Stomach (tissue), 9 donors: ENCODE results near the gene FBXL7. TPM values are rescaled to one million over a fixed set of nuclear protein-coding genes. Genes with fewer than 3 reads are reported as not detected.

Source experiments
- DNase-seq, 2 donors: peaks; one replicate each; pipeline versions ENCODE4 v3.0.0 to v3.0.0-alpha.2; 2013 to 2019
- H3K27ac ChIP-seq, 5 donors: fragments of 200-600 bp in 4 of 5; sonication (generic) in 4 of 5; one replicate each; pipeline ENCODE4 v1.5.1; 2013 to 2019; ENCODE audit warnings: mild to moderate bottlenecking in 1 of 5, moderate library complexity in 1 of 5
- H3K27me3 ChIP-seq, 3 donors: fragments of 200-600 bp; sonication (generic); one replicate each; pipeline ENCODE4 v1.5.1; 2017 to 2019; ENCODE audit warnings: mixed run types in 1 of 3
- H3K36me3 ChIP-seq, 4 donors: fragments of 200-600 bp; sonication (generic); 1 replicate in 3 of 4; 2 replicates in 1 of 4; pipeline ENCODE4 v1.5.1; 2016 to 2019
- H3K4me1 ChIP-seq, 4 donors: fragments of 200-600 bp; sonication (generic); one replicate each; pipeline ENCODE4 v1.5.1; 2016 to 2019
- H3K4me3 ChIP-seq, 4 donors: fragments of 200-600 bp; sonication (generic) in 3 of 4; one replicate each; pipeline ENCODE4 v1.5.1; 2016 to 2019; ENCODE audit warnings: mild to moderate bottlenecking in 1 of 4
- H3K9me3 ChIP-seq, 4 donors: fragments of 200-600 bp; sonication (generic); one replicate each; pipeline ENCODE4 v1.5.1; 2016 to 2019
- EP300 ChIP-seq: sonication (generic); formaldehyde crosslinking; IDR thresholded peaks from one replicate; pipeline ENCODE4 v1.6.1; 2017; ENCODE audit warnings: antibody characterized with exemption
- POLR2A ChIP-seq, 4 donors: fragments of 450-650 bp; IDR thresholded peaks; one replicate each; pipeline ENCODE4 v1.6.1; 2016; ENCODE audit warnings: antibody characterized with exemption in 4 of 4, control low read depth in 2 of 4, mild to moderate bottlenecking in 1 of 4, moderate library complexity in 1 of 4
- POLR2AphosphoS5 ChIP-seq, 3 donors: sonication (generic); formaldehyde crosslinking; IDR thresholded peaks; one replicate each; pipeline ENCODE4 v1.6.1; 2016; ENCODE audit warnings: antibody characterized with exemption in 3 of 3
- WGBS, 5 donors: extraction: QIAGEN DNeasy Blood & Tissue Kit in 3 of 5; methylation state at CpG; one replicate each; pipeline versions ENCODE4 v1.1.5 to v1.1.7; 2013 to 2018; 5-methylcytosine and 5-hydroxymethylcytosine counted together
- intact Hi-C: fragments of 100-400 bp; cut with DNase I; formaldehyde crosslinking; loops from one replicate; pipeline ENCODE4 v1.15.1; 2023; ENCODE audit warnings: low total_unique reads
- polyA plus RNA-seq, 3 donors: library from polyadenylated mRNA; stranded (reverse); fragments of 200-250 nt; gene quantifications; one replicate each; pipeline ENCODE4 v1.2.3, GENCODE V29; 2013
- total RNA-seq, 5 donors: library from RNA; depleted of rRNA; stranded (reverse); fragments of >200 nt; gene quantifications; one replicate each; pipeline versions ENCODE4 v1.1.0 to v1.2.3, GENCODE V29; 2014 to 2016
- TF ChIP-seq, protein P1 (sequence below), 7 experiments: fragments of 450-650 bp in 4 of 7; fragments of 200-600 bp in 3 of 7; sonication (generic) in 3 of 7; IDR thresholded peaks; one replicate each; pipeline ENCODE4 v1.5.1; 2016 to 2019; ENCODE audit warnings: antibody characterized with exemption in 7 of 7, control low read depth in 2 of 7, mild to moderate bottlenecking in 1 of 7
- donor health status: healthy with polysubstance abuse.
- donor health status: Bipolar disorder and iron deficiency.
- donor health status: healthy.

FBXL7 gene
- total and polyA plus RNA-seq, 8 donors, result 3.6 to 17.1 (median 6.8) TPM

DNA sequence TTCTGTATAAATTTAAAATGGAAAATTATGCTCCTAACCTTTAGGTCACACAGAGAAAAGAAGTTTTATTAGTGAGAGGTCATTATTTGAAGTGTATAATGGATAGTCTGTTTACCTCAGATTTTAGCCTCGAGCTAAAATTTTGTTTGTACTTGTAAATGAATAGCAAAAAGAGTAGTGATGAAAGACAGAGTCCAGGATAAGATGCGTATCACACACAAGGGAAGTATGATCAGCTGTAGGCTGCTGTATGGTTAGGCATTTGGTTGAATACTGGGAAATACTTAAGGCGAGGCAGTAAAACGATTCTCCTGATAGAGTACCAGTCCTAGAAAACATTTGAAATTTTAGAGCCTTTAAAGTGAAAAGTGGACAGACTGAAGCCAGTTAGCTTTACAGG, 92.7 kb downstream of the FBXL7 start:
- no peaks in the 10 kb centered on the region for H3K27me3 ChIP-seq
- TF ChIP-seq, protein P1, sequence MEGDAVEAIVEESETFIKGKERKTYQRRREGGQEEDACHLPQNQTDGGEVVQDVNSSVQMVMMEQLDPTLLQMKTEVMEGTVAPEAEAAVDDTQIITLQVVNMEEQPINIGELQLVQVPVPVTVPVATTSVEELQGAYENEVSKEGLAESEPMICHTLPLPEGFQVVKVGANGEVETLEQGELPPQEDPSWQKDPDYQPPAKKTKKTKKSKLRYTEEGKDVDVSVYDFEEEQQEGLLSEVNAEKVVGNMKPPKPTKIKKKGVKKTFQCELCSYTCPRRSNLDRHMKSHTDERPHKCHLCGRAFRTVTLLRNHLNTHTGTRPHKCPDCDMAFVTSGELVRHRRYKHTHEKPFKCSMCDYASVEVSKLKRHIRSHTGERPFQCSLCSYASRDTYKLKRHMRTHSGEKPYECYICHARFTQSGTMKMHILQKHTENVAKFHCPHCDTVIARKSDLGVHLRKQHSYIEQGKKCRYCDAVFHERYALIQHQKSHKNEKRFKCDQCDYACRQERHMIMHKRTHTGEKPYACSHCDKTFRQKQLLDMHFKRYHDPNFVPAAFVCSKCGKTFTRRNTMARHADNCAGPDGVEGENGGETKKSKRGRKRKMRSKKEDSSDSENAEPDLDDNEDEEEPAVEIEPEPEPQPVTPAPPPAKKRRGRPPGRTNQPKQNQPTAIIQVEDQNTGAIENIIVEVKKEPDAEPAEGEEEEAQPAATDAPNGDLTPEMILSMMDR (IDR thresholded peaks at IDR 0.05), result no peak
- TF ChIP-seq POLR2AphosphoS5 (IDR thresholded peaks at IDR 0.05) (no peak), POLR2A (IDR thresholded peaks at IDR 0.05) (no peak), EP300 (no peak)
- no peaks in the 10 kb centered on the region for H3K9me3 ChIP-seq
- H3K36me3 ChIP-seq, result no peaks in the 10 kb centered on the region
- H3K4me1 ChIP-seq, result no peaks in the 10 kb centered on the region
- intact Hi-C loops, result no loop called here
- H3K27ac ChIP-seq, result no peak overlapping the region
- H3K4me3 ChIP-seq, result no peak overlapping the region
- WGBS, 5 donors, result 43 to 55% (median 48%) methylated on average over 4 of the region's 4 CpGs
- DNase-seq, result no peak

DNA sequence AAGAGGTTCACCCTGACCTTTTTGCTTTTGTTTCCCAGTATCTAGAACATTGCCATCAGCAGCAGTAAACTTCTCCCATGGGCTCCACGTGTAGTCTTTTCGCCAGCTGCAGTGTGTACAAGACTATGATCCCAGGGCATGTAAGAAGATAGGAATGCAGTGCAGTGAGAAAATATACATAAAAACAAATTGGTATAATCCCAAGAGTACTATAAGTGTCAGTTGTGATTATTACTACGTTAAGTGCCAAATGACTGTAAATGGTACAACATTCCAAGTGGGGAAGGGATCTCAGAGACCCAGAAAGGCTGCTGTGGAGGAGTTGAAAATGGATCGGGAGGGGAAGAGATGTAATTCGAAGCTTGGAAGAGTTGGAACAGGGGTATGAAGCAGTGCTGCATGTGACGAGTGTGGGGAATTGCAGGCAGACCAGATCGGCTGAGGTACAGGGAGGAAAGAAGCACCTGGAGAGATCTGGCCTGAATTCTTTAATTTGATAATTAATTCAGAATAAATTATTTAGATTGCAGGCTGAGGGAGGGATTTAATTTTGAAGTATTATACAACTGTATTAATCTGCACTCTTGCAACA, 95.1 kb downstream of the FBXL7 start:
- H3K9me3 ChIP-seq, result no peaks in the 10 kb centered on the region
- WGBS, 5 donors, result 66 to 77% (median 74%) methylated on average over 7 of the region's 7 CpGs
- no peak overlapping the region for H3K27ac ChIP-seq
- intact Hi-C loops, result no loop called here
- H3K27me3 ChIP-seq, result no peaks in the 10 kb centered on the region
- H3K4me3 ChIP-seq, result no peak overlapping the region
- DNase-seq, result peak in 1 of 2 donors; percentile 31
- no peaks in the 10 kb centered on the region for H3K36me3 ChIP-seq
- H3K4me1 ChIP-seq, result peaks cover 0 to 4% (median 0%) of the 10 kb centered on the region in 4 donors
- TF ChIP-seq POLR2AphosphoS5 (IDR thresholded peaks at IDR 0.05) (no peak), POLR2A (IDR thresholded peaks at IDR 0.05) (no peak)

DNA sequence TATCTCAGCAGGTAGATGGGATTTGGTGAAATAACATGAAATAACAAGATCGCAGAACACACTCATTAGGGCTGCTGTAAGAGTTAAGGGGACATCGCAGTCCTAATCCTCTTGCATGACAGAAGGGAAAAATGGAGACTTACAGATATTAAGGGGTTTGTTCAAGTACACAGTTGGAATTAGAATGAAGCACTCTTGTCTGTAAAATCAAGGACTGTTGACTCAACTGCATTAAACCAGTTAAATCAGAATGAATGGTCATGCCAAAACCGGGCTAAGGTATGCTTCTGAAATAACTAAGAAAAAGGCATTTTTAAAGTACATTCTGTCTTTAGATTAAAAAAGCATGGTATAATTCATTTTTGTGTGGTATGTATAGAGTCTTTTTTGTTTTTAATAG, 95.9 kb downstream of the FBXL7 start:
- Histone ChIP-seq H3K9me3 (no peaks in the 10 kb centered on the region), H3K27ac (no peak overlapping the region), H3K4me1 (peaks cover 0 to 4% (median 0%) of the 10 kb centered on the region in 4 donors), H3K27me3 (no peaks in the 10 kb centered on the region), H3K36me3 (no peaks in the 10 kb centered on the region), H3K4me3 (no peak overlapping the region)
- DNase-seq, result no peak
- 59 to 91% (median 79%) methylated on average over 3 of the region's 3 CpGs for WGBS, 5 donors
- intact Hi-C loops, result no loop called here
- TF ChIP-seq POLR2AphosphoS5 (IDR thresholded peaks at IDR 0.05) (no peak), EP300 (no peak), POLR2A (IDR thresholded peaks at IDR 0.05) (no peak)
- TF ChIP-seq, protein P1 (IDR thresholded peaks at IDR 0.05), result no peak

DNA sequence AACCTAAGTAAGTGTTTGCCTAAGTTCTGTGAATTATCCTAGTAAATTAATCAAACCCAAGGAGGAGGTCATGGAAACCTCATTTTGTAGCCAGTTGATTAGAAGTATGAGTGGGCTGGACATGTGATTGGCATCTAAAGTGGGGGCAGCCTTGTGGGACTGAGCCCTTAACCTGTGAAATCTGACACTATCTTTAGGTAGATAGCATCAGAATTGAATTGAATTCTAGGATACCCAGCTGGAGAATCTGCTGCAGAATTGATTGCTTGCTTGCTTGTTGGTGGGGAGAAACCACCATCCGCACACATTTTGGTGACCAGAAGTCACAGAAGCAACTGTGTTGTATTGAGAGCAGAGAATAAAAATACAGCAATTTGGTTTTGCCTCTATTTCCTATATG, 97.0 kb downstream of the FBXL7 start:
- Histone ChIP-seq H3K36me3 (no peaks in the 10 kb centered on the region), H3K27me3 (no peaks in the 10 kb centered on the region), H3K9me3 (no peaks in the 10 kb centered on the region), H3K27ac (no peak overlapping the region), H3K4me3 (no peak overlapping the region), H3K4me1 (peaks cover 0 to 4% (median 0%) of the 10 kb centered on the region in 4 donors)
- no peak for DNase-seq
- intact Hi-C loops, result no loop called here
- TF ChIP-seq POLR2AphosphoS5 (IDR thresholded peaks at IDR 0.05) (no peak), EP300 (no peak), POLR2A (IDR thresholded peaks at IDR 0.05) (no peak)
- TF ChIP-seq, protein P1 (IDR thresholded peaks at IDR 0.05), result no peak
- 79 to 94% (median 86%) methylated on average over 1 of the region's 1 CpG for WGBS, 5 donors

DNA sequence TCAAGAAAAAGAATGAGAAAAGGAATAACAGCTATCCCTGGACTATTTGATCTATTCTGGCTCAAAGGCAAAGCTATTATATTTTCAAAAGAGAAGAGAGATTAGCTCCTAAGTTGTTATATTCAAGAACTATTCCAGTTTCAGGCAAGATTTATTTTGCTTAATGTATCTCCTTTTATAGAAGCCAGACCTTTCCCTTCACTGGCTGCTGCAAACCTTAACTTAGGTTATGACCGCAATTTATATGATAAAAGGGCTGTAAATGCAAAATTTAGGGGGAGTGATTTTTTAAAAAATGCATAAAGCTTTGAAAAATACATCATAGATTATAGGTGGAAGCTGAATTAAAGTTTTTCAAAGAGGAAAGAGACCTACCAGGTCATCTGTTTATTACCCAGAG, 97.8 kb downstream of the FBXL7 start:
- Histone ChIP-seq H3K4me1 (peaks cover 0 to 4% (median 0%) of the 10 kb centered on the region in 4 donors), H3K27me3 (no peaks in the 10 kb centered on the region), H3K36me3 (no peaks in the 10 kb centered on the region), H3K9me3 (no peaks in the 10 kb centered on the region), H3K4me3 (no peak overlapping the region), H3K27ac (no peak overlapping the region)
- intact Hi-C loops, result no loop called here
- TF ChIP-seq POLR2A (IDR thresholded peaks at IDR 0.05) (no peak), EP300 (no peak), POLR2AphosphoS5 (IDR thresholded peaks at IDR 0.05) (no peak)
- TF ChIP-seq, protein P1 (IDR thresholded peaks at IDR 0.05), result no peak
- 90 to 96% (median 94%) methylated on average over 1 of the region's 1 CpG for WGBS, 5 donors
- DNase-seq, result no peak
